ENCODE measurements around the gene CCDC192. TPM values are rescaled to one million over a fixed set of nuclear protein-coding genes. Genes with fewer than 3 reads are reported as not detected.

The CCDC192 gene
- total RNA-seq, 1 donor from 2014 or later = 0.26 TPM

- Mint-ChIP-seq H3K4me1 (ENCODE audit: unreplicated experiment) (peaks cover 13% of the 10 kb centered on the region), H3K27me3 (ENCODE audit: unreplicated experiment) (no peaks in the 10 kb centered on the region), H3K9me3 (ENCODE audit: unreplicated experiment) (no peaks in the 10 kb centered on the region), H3K27ac (ENCODE audit: unreplicated experiment) (no peak overlapping the region), H3K36me3 (ENCODE audit: low read depth, unreplicated experiment) (no peaks in the 10 kb centered on the region), H3K4me3 (ENCODE audit: unreplicated experiment) (no peak overlapping the region)
- DNase-seq (ENCODE audit: low spot score) = no peak
- TF ChIP-seq CTCF (IDR thresholded peaks at IDR 0.05; ENCODE audit: unreplicated experiment) = no peak
These were observed 276.3 kb downstream of the CCDC192 start for GRCh38 chr5:127979475-127979874.

GRCh38 chr5:127980843-127981242 lies 277.7 kb downstream of the CCDC192 start:
- no peak for DNase-seq (ENCODE audit: low spot score)
- H3K9me3 Mint-ChIP-seq (ENCODE audit: unreplicated experiment) = no peaks in the 10 kb centered on the region
- no peaks in the 10 kb centered on the region for H3K36me3 Mint-ChIP-seq (ENCODE audit: low read depth, unreplicated experiment)
- no peak for TF ChIP-seq CTCF (IDR thresholded peaks at IDR 0.05; ENCODE audit: unreplicated experiment)
- H3K27ac Mint-ChIP-seq (ENCODE audit: unreplicated experiment) = no peak overlapping the region
- no peaks in the 10 kb centered on the region for H3K27me3 Mint-ChIP-seq (ENCODE audit: unreplicated experiment)
- no peak overlapping the region for H3K4me3 Mint-ChIP-seq (ENCODE audit: unreplicated experiment)
- peaks cover 13% of the 10 kb centered on the region for H3K4me1 Mint-ChIP-seq (ENCODE audit: unreplicated experiment)

- no peak for TF ChIP-seq CTCF (IDR thresholded peaks at IDR 0.05; ENCODE audit: unreplicated experiment)
- Mint-ChIP-seq H3K36me3 (ENCODE audit: low read depth, unreplicated experiment) (no peaks in the 10 kb centered on the region), H3K9me3 (ENCODE audit: unreplicated experiment) (no peaks in the 10 kb centered on the region), H3K27me3 (ENCODE audit: unreplicated experiment) (no peaks in the 10 kb centered on the region), H3K27ac (ENCODE audit: unreplicated experiment) (no peak overlapping the region), H3K4me1 (ENCODE audit: unreplicated experiment) (peaks cover 12% of the 10 kb centered on the region), H3K4me3 (ENCODE audit: unreplicated experiment) (no peak overlapping the region)
- no peak for DNase-seq (ENCODE audit: low spot score)
These were observed 278.3 kb downstream of the CCDC192 start for GRCh38 chr5:127981498-127981897.

- DNase-seq (ENCODE audit: low spot score) = no peak
- Mint-ChIP-seq H3K27me3 (ENCODE audit: unreplicated experiment) (peaks cover 3% of the 10 kb centered on the region), H3K4me1 (ENCODE audit: unreplicated experiment) (no peaks in the 10 kb centered on the region), H3K4me3 (ENCODE audit: unreplicated experiment) (no peak overlapping the region), H3K9me3 (ENCODE audit: unreplicated experiment) (no peaks in the 10 kb centered on the region), H3K36me3 (ENCODE audit: low read depth, unreplicated experiment) (no peaks in the 10 kb centered on the region), H3K27ac (ENCODE audit: unreplicated experiment) (no peak overlapping the region)
- TF ChIP-seq CTCF (IDR thresholded peaks at IDR 0.05; ENCODE audit: unreplicated experiment) = no peak
These were observed 282.7 kb downstream of the CCDC192 start for GRCh38 chr5:127985811-127986325.

GRCh38 chr5:127987354-127988145 lies 284.4 kb downstream of the CCDC192 start:
- no peaks in the 10 kb centered on the region for H3K36me3 Mint-ChIP-seq (ENCODE audit: low read depth, unreplicated experiment)
- no peaks in the 10 kb centered on the region for H3K9me3 Mint-ChIP-seq (ENCODE audit: unreplicated experiment)
- TF ChIP-seq CTCF (IDR thresholded peaks at IDR 0.05; ENCODE audit: unreplicated experiment) = no peak
- no peak overlapping the region for H3K27ac Mint-ChIP-seq (ENCODE audit: unreplicated experiment)
- no peak overlapping the region for H3K4me3 Mint-ChIP-seq (ENCODE audit: unreplicated experiment)
- H3K4me1 Mint-ChIP-seq (ENCODE audit: unreplicated experiment) = no peaks in the 10 kb centered on the region
- no peak for DNase-seq (ENCODE audit: low spot score)
- H3K27me3 Mint-ChIP-seq (ENCODE audit: unreplicated experiment) = peaks cover 3% of the 10 kb centered on the region
